SU-DHL-6 (cell line): ENCODE measurements around the gene GYG1.

Experiments used
- CTCF ChIP-seq: fragments of 200-600 bp; sonication (generic); IDR thresholded peaks from one replicate; pipeline ENCODE4 v1.5.1; 2017; ENCODE audit warnings: antibody characterized with exemption, mild to moderate bottlenecking, low read length, moderate library complexity; ENCODE audit not compliant: insufficient read depth, poor library complexity, severe bottlenecking
- EZH2phosphoT487 ChIP-seq: fragments of 200-600 bp; sonication (generic), shearing (Covaris generic); conservative IDR thresholded peaks from 2 replicates; pipeline ENCODE4 v1.6.1; 2018; ENCODE audit warnings: mild to moderate bottlenecking, antibody characterized with exemption, low read length, moderate library complexity, mixed read lengths

GRCh38 chr3:149018247-149018646 lies 26.9 kb downstream of the GYG1 start:
- TF ChIP-seq CTCF (no peak), EZH2phosphoT487 (no peak)
